ENCODE measurements around the gene CPN1. TPM values are rescaled to one million over a fixed set of nuclear protein-coding genes. Genes with fewer than 3 reads are reported as not detected.
"Not testable (repeated sequence)": the region's sequence is repeated elsewhere in the genome, so short reads cannot be mapped to it uniquely, and the experiment has no call there.

CPN1 gene
- not detected for total RNA-seq
- polyA plus RNA-seq = not detected

DNA sequence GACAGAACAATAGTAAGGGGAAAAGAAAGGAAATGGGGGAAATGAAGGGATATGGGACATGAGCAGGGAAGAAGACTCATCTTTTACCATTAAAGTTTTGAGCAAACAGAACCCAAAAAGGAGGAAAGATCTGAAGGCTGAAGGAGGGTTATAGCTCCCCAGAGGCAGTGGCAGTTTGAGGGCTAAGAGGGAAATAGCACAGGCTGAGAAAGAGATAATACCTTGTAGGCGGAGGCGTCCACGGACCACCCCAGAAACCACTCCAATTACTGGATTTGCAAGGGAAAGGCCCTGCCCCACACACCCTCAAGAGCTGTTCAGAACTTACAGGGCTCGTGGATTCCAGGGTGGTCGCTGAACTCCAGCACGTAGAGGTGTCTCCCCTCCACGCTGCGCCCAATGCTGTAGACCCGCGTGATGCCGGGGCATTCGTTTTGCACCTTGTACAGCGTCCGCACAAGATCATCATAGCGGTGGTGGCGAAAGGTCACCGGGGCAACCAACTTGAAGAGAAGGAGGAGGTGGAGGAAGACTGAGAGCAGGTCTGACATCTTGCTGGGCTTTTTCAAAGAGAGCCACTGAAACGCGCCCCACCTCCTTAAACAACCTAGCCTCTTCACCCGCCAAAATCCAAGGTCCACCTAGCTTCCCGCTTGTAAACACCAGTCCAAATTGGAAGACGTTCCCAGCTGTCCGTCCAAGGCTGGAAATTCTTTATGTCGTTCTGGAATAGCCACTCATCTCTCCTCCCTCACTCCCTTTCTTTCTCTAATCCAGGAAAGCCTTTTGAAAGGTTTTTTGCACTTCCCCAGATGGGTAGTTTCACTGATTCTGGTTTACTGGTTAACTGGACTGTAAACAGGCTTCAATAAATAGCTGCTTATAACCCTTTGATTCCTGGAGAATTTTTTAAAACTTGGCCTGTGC is at the start of gene CPN1:
Gene CPN1, minus strand, starts transcription at position 795 of the 927 bp plus-strand sequence. Its CDS starts 244 bp downstream, at position 551.
- no peak within 1 kb of the TSS for H3K27ac Mint-ChIP-seq
- H3K4me3 ChIP-seq (ENCODE audit: low read length in 2 of 2) = no peak within 1 kb of the TSS
- DNase-seq = no peak
- H3K27ac ChIP-seq (ENCODE audit: low read depth, low read length) = no peak within 1 kb of the TSS
- intact Hi-C loops (cut with micrococcal nuclease) = no loop called here
- no peak within 1 kb of the TSS for H3K4me3 Mint-ChIP-seq
- no peaks in the 10 kb centered on the region for H3K4me1 ChIP-seq (ENCODE audit: insufficient read depth, low read length)
- ChIA-PET CTCF (ENCODE audit: partially characterized antibody) (no interaction called here), POLR2A (ENCODE audit: partially characterized antibody) (no interaction called here)
- H3K9me3 Mint-ChIP-seq = no peaks in the 10 kb centered on the region
- no peaks in the 10 kb centered on the region for H3K36me3 Mint-ChIP-seq
- H3K4me1 Mint-ChIP-seq = no peaks in the 10 kb centered on the region
- no peaks in the 10 kb centered on the region for H3K9me3 ChIP-seq (ENCODE audit: control insufficient read depth in 1 of 2, low read length in 2 of 2)
- no peaks in the 10 kb centered on the region for H3K36me3 ChIP-seq (ENCODE audit: insufficient read depth, low read length)
- no peaks in the 10 kb centered on the region for H3K27me3 ChIP-seq (ENCODE audit: insufficient read depth, low read length)
- H3K27me3 Mint-ChIP-seq = peaks cover 15 to 22% of the 10 kb centered on the region in 2 donors

DNA sequence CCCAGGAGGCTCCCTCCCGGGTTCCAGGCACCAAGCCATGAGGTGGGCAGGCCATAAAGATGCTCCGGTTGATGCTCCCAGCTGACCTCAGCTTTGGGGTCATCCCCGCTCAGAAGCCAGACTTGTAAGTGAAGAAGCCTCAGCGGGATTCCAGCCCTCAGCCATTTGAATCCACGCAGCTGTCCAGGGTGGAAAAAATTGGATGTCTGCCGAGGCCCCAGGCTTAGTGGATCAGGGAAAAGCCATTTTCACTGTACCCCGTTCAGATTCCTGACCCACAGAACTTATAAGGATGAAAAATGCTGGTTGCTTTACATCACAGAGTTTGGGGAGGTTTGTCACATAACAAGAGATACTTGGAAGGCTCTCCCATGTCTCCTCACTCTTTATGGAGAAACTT is 49.2 kb upstream of the CPN1 start:
- intact Hi-C loops (cut with micrococcal nuclease) = no loop called here
- CTCF ChIA-PET (ENCODE audit: partially characterized antibody) = no interaction called here
- POLR2A ChIA-PET (ENCODE audit: partially characterized antibody) = no interaction called here

DNA sequence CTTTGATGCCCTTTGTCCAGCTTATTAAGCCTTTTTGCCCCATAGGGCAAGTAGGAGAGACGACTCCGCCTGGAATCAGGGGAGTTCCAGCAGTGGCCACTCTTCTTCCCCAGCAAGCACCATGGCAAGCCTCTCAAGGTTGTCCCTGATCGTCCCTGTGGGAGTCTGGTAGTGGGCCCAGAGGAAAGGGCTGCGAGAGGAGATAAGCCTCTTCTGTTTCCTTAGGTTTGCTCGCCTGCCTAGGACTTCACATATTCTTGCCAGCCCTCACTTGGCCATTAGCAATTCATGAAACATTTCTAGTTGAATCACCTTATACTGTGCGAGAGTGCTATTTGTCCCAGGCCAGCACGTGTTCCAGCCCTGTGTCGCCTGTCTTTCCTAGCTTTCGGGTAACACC is 47.8 kb upstream of the CPN1 start:
- Histone ChIP-seq H3K36me3 (ENCODE audit: insufficient read depth, low read length) (no peaks in the 10 kb centered on the region), H3K9me3 (ENCODE audit: control insufficient read depth in 1 of 2, low read length in 2 of 2) (no peaks in the 10 kb centered on the region), H3K27ac (ENCODE audit: low read depth, low read length) (no peak overlapping the region), H3K4me1 (ENCODE audit: insufficient read depth, low read length) (no peaks in the 10 kb centered on the region), H3K4me3 (ENCODE audit: low read length in 2 of 2) (no peak overlapping the region), H3K27me3 (ENCODE audit: insufficient read depth, low read length) (no peaks in the 10 kb centered on the region)
- Mint-ChIP-seq H3K9me3 (peaks cover 0 to 12% (median 1%) of the 10 kb centered on the region in 8 donors), H3K36me3 (no peaks in the 10 kb centered on the region), H3K27ac (no peak overlapping the region), H3K27me3 (peaks cover 15 to 23% of the 10 kb centered on the region in 2 donors), H3K4me1 (no peaks in the 10 kb centered on the region), H3K4me3 (no peak overlapping the region)
- intact Hi-C loops (cut with micrococcal nuclease) = no loop called here
- CTCF ChIA-PET (ENCODE audit: partially characterized antibody) = no interaction called here
- POLR2A ChIA-PET (ENCODE audit: partially characterized antibody) = no interaction called here
- DNase-seq = no peak

More for the DNA sequence above, 49.2 kb upstream of the CPN1 start:
- Histone ChIP-seq H3K27ac (ENCODE audit: low read depth, low read length) (no peak overlapping the region), H3K4me3 (ENCODE audit: low read length in 2 of 2) (no peak overlapping the region), H3K27me3 (ENCODE audit: insufficient read depth, low read length) (no peaks in the 10 kb centered on the region), H3K36me3 (ENCODE audit: insufficient read depth, low read length) (no peaks in the 10 kb centered on the region), H3K4me1 (ENCODE audit: insufficient read depth, low read length) (no peaks in the 10 kb centered on the region), H3K9me3 (ENCODE audit: control insufficient read depth in 1 of 2, low read length in 2 of 2) (no peaks in the 10 kb centered on the region)
- H3K27ac Mint-ChIP-seq = no peak overlapping the region
- H3K9me3 Mint-ChIP-seq = peaks cover 0 to 22% (median 8%) of the 10 kb centered on the region in 8 donors
- peaks cover 15 to 20% of the 10 kb centered on the region in 2 donors for H3K27me3 Mint-ChIP-seq
- DNase-seq = no peak
- no peaks in the 10 kb centered on the region for H3K4me1 Mint-ChIP-seq
- H3K36me3 Mint-ChIP-seq = no peaks in the 10 kb centered on the region
- no peak overlapping the region for H3K4me3 Mint-ChIP-seq

DNA sequence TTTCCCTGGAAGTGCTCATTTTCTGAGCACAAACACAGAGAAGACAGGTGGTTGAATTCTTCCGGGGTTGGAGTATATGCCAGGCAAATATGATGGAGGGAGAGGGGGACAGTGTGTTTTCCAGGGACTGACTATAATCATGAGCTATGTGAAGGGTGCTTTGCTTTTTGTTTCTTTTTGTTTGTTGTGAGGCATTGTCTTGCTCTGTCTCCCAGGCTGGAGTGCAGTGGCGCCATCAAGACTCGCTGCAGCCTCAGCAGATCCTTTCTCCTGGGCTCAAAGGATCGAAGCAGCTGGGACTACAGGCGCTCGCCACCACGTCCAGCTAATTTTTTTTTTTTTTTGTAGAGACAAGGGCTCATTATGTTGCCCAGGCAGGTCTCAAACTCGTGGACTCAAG is 47.3 kb upstream of the CPN1 start:
- no peak overlapping the region for H3K27ac ChIP-seq (ENCODE audit: low read depth, low read length)
- Mint-ChIP-seq H3K9me3 (peaks cover 0 to 7% (median under 1%) of the 10 kb centered on the region in 8 donors), H3K4me3 (no peak overlapping the region), H3K27ac (no peak overlapping the region), H3K36me3 (no peaks in the 10 kb centered on the region), H3K27me3 (peaks cover 16 to 22% of the 10 kb centered on the region in 2 donors), H3K4me1 (no peaks in the 10 kb centered on the region)
- no peak overlapping the region for H3K4me3 ChIP-seq (ENCODE audit: low read length in 2 of 2)
- intact Hi-C loops (cut with micrococcal nuclease) = no loop called here
- CTCF ChIA-PET (ENCODE audit: partially characterized antibody) = no interaction called here
- POLR2A ChIA-PET (ENCODE audit: partially characterized antibody) = no interaction called here
- no peaks in the 10 kb centered on the region for H3K4me1 ChIP-seq (ENCODE audit: insufficient read depth, low read length)
- H3K27me3 ChIP-seq (ENCODE audit: insufficient read depth, low read length) = no peaks in the 10 kb centered on the region
- DNase-seq = no peak
- H3K36me3 ChIP-seq (ENCODE audit: insufficient read depth, low read length) = no peaks in the 10 kb centered on the region
- no peaks in the 10 kb centered on the region for H3K9me3 ChIP-seq (ENCODE audit: control insufficient read depth in 1 of 2, low read length in 2 of 2)

DNA sequence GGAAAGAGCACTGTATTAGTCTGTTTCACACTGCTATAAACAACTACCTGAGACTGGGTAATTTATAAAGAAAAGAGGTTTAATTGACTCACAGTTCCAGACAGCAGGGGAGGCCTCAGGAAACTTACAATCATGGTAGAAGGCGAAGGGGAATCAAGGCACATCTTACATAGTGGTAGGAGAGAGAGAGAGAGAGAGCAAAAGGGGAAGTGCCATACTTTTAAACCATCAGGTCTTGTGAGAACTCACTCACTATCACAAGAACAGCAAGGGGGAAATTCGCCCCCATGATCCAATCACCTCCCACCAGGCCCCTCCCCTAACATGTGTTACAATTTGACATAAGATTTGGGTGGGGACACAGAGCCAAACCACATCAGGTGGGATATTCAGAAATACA is 43.7 kb upstream of the CPN1 start:
- H3K4me1 ChIP-seq (ENCODE audit: insufficient read depth, low read length); H3K4me1 Mint-ChIP-seq; H3K27ac ChIP-seq (ENCODE audit: low read depth, low read length); H3K9me3 ChIP-seq (ENCODE audit: control insufficient read depth in 1 of 2, low read length in 2 of 2); H3K27ac Mint-ChIP-seq; intact Hi-C loops (cut with micrococcal nuclease); DNase-seq; H3K4me3 ChIP-seq (ENCODE audit: low read length in 2 of 2); H3K4me3 Mint-ChIP-seq; POLR2A ChIA-PET (ENCODE audit: partially characterized antibody); H3K27me3 ChIP-seq (ENCODE audit: insufficient read depth, low read length); H3K36me3 Mint-ChIP-seq; H3K9me3 Mint-ChIP-seq; CTCF ChIA-PET (ENCODE audit: partially characterized antibody); H3K36me3 ChIP-seq (ENCODE audit: insufficient read depth, low read length): not testable (repeated sequence)
- H3K27me3 Mint-ChIP-seq = peaks cover 13 to 22% of the 10 kb centered on the region in 2 donors

DNA sequence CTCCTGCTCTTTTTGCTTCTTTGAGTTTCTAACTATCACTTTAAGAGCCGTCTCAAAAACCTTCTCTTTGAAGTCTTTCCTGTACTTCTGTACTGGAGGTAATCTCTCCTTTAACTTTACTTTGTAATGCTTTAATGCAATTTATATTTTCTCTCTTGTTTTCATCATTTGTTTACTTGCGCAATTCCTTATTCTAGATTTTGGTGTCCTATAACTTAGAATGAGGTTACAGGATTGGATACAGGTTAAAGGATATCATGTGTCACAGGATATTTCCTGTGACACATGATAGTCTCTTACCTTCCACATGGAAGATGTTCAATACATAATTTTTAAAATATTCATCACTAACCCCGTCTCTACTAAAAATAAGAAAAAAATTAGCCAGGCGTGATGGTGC is 42.4 kb upstream of the CPN1 start:
- H3K4me1 ChIP-seq (ENCODE audit: insufficient read depth, low read length) = no peaks in the 10 kb centered on the region
- Mint-ChIP-seq H3K27me3 (peaks cover 10 to 25% of the 10 kb centered on the region in 2 donors), H3K27ac (no peak overlapping the region), H3K4me3 (no peak overlapping the region), H3K36me3 (no peaks in the 10 kb centered on the region), H3K9me3 (no peaks in the 10 kb centered on the region), H3K4me1 (peaks cover 1 to 10% (median 5%) of the 10 kb centered on the region in 4 donors)
- POLR2A ChIA-PET (ENCODE audit: partially characterized antibody) = no interaction called here
- H3K27me3 ChIP-seq (ENCODE audit: insufficient read depth, low read length) = no peaks in the 10 kb centered on the region
- H3K9me3 ChIP-seq (ENCODE audit: control insufficient read depth in 1 of 2, low read length in 2 of 2) = no peaks in the 10 kb centered on the region
- CTCF ChIA-PET (ENCODE audit: partially characterized antibody) = no interaction called here
- no peak overlapping the region for H3K27ac ChIP-seq (ENCODE audit: low read depth, low read length)
- intact Hi-C loops (cut with micrococcal nuclease) = no loop called here
- no peak for DNase-seq
- no peaks in the 10 kb centered on the region for H3K36me3 ChIP-seq (ENCODE audit: insufficient read depth, low read length)
- no peak overlapping the region for H3K4me3 ChIP-seq (ENCODE audit: low read length in 2 of 2)

DNA sequence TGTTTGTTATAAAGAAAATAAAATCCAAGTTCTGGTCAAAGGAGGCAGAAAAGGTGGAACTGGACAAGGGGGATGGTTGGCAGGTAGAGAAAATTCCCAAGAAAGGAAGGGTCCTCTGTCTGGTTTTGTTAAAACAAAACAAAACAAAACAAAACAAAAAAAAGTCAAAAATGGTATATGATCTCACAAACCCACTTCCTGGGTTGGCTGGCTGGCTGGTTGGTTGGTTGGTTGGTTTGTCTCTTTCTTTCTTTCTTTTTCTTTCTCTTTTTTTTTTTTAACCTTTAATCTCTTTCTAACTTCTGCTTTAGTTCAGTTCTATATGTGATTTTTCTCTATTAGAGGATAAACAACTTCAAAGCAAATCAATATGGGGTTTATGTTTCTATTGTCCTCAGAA is 41.1 kb upstream of the CPN1 start:
- ChIA-PET POLR2A (ENCODE audit: partially characterized antibody) (no interaction called here), CTCF (ENCODE audit: partially characterized antibody) (no interaction called here)
- no peaks in the 10 kb centered on the region for H3K27me3 ChIP-seq (ENCODE audit: insufficient read depth, low read length)
- no peak for DNase-seq
- H3K27ac Mint-ChIP-seq = no peak overlapping the region
- no peaks in the 10 kb centered on the region for H3K36me3 ChIP-seq (ENCODE audit: insufficient read depth, low read length)
- no peak overlapping the region for H3K27ac ChIP-seq (ENCODE audit: low read depth, low read length)
- peaks cover 1 to 10% (median 5%) of the 10 kb centered on the region in 4 donors for H3K4me1 Mint-ChIP-seq
- H3K4me3 Mint-ChIP-seq = no peak overlapping the region
- no peaks in the 10 kb centered on the region for H3K9me3 ChIP-seq (ENCODE audit: control insufficient read depth in 1 of 2, low read length in 2 of 2)
- H3K9me3 Mint-ChIP-seq = peaks cover 0 to 2% (median 0%) of the 10 kb centered on the region in 8 donors
- H3K4me1 ChIP-seq (ENCODE audit: insufficient read depth, low read length) = no peaks in the 10 kb centered on the region
- no peaks in the 10 kb centered on the region for H3K36me3 Mint-ChIP-seq
- H3K27me3 Mint-ChIP-seq = peaks cover 8 to 22% of the 10 kb centered on the region in 2 donors
- intact Hi-C loops (cut with micrococcal nuclease) = no loop called here
- H3K4me3 ChIP-seq (ENCODE audit: low read length in 2 of 2) = no peak overlapping the region
